Smooth muscle cell (in vitro differentiated cells): ENCODE data around the gene MACROH2A1. TPM values are rescaled to one million over a fixed set of nuclear protein-coding genes. Genes with fewer than 3 reads are reported as not detected.

Experiments
- DNase-seq: peaks from one replicate; lab custom pipeline; 2025; ENCODE audit not compliant: unreplicated experiment; lab: John Stamatoyannopoulos, UW
- H2AFZ ChIP-seq: fragments of 200-600 bp; sonication (generic); 2 replicates; pipeline ENCODE4 v1.6.0; 2016; ENCODE audit warnings: antibody characterized with exemption, low read depth, mild to moderate bottlenecking
- H3F3A ChIP-seq: fragments of 200-600 bp; sonication (generic); 2 replicates; pipeline ENCODE4 v1.6.0; 2017; ENCODE audit warnings: antibody characterized with exemption, low read depth
- H3K27ac ChIP-seq: fragments of 200-600 bp; sonication (generic); 2 replicates; pipeline ENCODE4 v1.5.1; 2016; ENCODE audit warnings: low read depth, mild to moderate bottlenecking
- H3K27me3 ChIP-seq: fragments of 200-600 bp; sonication (generic); 2 replicates; pipeline ENCODE4 v1.6.1; 2016; ENCODE audit warnings: low read depth, mild to moderate bottlenecking
- H3K36me3 ChIP-seq: fragments of 200-600 bp; sonication (generic); 2 replicates; pipeline ENCODE4 v1.5.1; 2016; ENCODE audit warnings: low read depth
- H3K4me1 ChIP-seq: fragments of 200-600 bp; sonication (generic); 2 replicates; pipeline ENCODE4 v1.5.1; 2016; ENCODE audit warnings: low read depth
- H3K4me2 ChIP-seq: fragments of 200-600 bp; sonication (generic); 2 replicates; pipeline ENCODE4 v1.6.0; 2016; ENCODE audit warnings: mild to moderate bottlenecking
- H3K4me3 ChIP-seq: fragments of 200-600 bp; sonication (generic); 2 replicates; pipeline ENCODE4 v1.5.1; 2016; ENCODE audit warnings: mild to moderate bottlenecking
- H3K79me2 ChIP-seq: fragments of 200-600 bp; sonication (generic); 2 replicates; pipeline ENCODE4 v1.6.0; 2016; ENCODE audit warnings: low read depth, mild to moderate bottlenecking
- H3K9ac ChIP-seq: fragments of 200-600 bp; sonication (generic); 2 replicates; pipeline ENCODE4 v1.6.0; 2016; ENCODE audit warnings: low read depth
- H3K9me3 ChIP-seq: fragments of 200-600 bp; sonication (generic); replicated peaks from 2 replicates; pipeline ENCODE4 v1.5.1; 2016; ENCODE audit warnings: low read depth
- H4K20me1 ChIP-seq: fragments of 200-600 bp; sonication (generic); 2 replicates; pipeline ENCODE4 v1.6.0; 2016; ENCODE audit warnings: low read depth
- WGBS: methylation state at CpG from one replicate; pipeline ENCODE4 v1.1.7; 2016; ENCODE audit warnings: low lambda C conversion rate; 5-methylcytosine and 5-hydroxymethylcytosine counted together
- polyA plus RNA-seq: library from polyadenylated mRNA; unstranded; fragments of >200 nt; fragmentation: Nextera tagmentation; extraction: Ambion mirVana; gene quantifications from 2 replicates; pipeline ENCODE4 v1.2.1, GENCODE V29; 2016
- total RNA-seq: library from RNA; depleted of rRNA; stranded (reverse); fragments of >200 nt; gene quantifications from 2 replicates; pipeline ENCODE4 v1.2.3, GENCODE V29; 2014
- TF ChIP-seq, protein P1 (sequence below): fragments of 200-600 bp; sonication (generic); IDR thresholded peaks from 2 replicates; pipeline ENCODE4 v1.5.1; 2017; ENCODE audit warnings: borderline replicate concordance, mild to moderate bottlenecking, antibody characterized with exemption; ENCODE audit not compliant: insufficient read depth, poor library complexity, severe bottlenecking

MACROH2A1 gene
- total and polyA plus RNA-seq, 2 experiments from 2014 or later: 309 to 371 TPM

DNA sequence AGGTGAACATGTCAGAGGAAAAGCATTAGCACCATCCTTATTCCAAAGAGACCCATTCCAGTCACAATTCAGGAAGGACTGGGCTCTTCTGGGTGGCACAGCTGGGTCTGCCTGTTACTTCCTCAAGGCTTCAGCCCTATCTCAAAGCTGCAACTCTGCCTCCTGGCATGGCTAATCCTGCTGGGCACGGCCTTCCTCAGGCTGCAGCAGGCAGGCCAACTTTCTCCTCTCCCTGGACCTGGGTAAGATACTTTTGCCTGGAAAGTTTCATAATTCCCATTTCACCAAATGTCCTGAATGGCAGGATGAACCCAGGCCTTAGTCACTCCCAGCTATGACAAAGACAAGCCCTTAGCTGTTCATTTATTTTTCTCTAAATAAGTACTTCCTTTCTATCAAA, 50.1 kb downstream of the MACROH2A1 start:
- Histone ChIP-seq H2AFZ (no peak overlapping the region), H3K4me2 (no peak overlapping the region), H3K27ac (peak overlapping the region; percentile 6), H3K36me3 (no peaks in the 10 kb centered on the region), H4K20me1 (peaks cover 56% of the 10 kb centered on the region), H3K9me3 (no peaks in the 10 kb centered on the region), H3K27me3 (no peaks in the 10 kb centered on the region), H3K4me1 (no peaks in the 10 kb centered on the region), H3K79me2 (peaks cover 42% of the 10 kb centered on the region), H3K4me3 (no peak overlapping the region), H3K9ac (no peak overlapping the region), H3F3A (peaks cover 27% of the 10 kb centered on the region)
- no peak for DNase-seq
- TF ChIP-seq, protein P1, sequence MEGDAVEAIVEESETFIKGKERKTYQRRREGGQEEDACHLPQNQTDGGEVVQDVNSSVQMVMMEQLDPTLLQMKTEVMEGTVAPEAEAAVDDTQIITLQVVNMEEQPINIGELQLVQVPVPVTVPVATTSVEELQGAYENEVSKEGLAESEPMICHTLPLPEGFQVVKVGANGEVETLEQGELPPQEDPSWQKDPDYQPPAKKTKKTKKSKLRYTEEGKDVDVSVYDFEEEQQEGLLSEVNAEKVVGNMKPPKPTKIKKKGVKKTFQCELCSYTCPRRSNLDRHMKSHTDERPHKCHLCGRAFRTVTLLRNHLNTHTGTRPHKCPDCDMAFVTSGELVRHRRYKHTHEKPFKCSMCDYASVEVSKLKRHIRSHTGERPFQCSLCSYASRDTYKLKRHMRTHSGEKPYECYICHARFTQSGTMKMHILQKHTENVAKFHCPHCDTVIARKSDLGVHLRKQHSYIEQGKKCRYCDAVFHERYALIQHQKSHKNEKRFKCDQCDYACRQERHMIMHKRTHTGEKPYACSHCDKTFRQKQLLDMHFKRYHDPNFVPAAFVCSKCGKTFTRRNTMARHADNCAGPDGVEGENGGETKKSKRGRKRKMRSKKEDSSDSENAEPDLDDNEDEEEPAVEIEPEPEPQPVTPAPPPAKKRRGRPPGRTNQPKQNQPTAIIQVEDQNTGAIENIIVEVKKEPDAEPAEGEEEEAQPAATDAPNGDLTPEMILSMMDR: no peak
- 100% methylated on average over 1 of the region's 1 CpG for WGBS

DNA sequence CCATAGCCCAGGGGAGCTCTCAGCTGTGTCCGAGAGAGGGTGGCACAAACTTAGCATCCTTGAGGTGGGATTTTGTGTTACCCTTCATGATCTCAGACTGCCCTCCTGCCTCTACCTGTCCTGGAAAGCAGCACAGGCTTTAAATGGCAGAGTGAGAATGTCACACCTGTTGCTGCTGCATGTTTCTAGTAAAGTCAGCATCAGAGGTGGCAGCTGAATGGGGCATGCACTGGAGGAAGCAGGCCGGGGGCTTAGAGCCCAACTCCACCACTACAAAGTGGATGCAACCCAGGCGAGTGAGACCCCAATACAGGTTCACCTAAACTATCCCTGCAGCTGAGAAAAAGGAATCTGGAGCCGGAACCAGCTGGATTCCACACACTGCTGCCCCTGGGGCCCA, 51.6 kb downstream of the MACROH2A1 start:
- 95% methylated on average over 4 of the region's 4 CpGs for WGBS
- H3K9ac ChIP-seq: no peak overlapping the region
- H3K4me1 ChIP-seq: no peaks in the 10 kb centered on the region
- H3K27ac ChIP-seq: no peak overlapping the region
- TF ChIP-seq, protein P1: no peak
- H3K4me2 ChIP-seq: no peak overlapping the region
- H3K9me3 ChIP-seq: no peaks in the 10 kb centered on the region
- H3K79me2 ChIP-seq: peaks cover 29% of the 10 kb centered on the region
- no peak overlapping the region for H3K4me3 ChIP-seq
- H2AFZ ChIP-seq: no peak overlapping the region
- H3K27me3 ChIP-seq: no peaks in the 10 kb centered on the region
- H3K36me3 ChIP-seq: no peaks in the 10 kb centered on the region
- peaks cover 23% of the 10 kb centered on the region for H3F3A ChIP-seq
- peaks cover 40% of the 10 kb centered on the region for H4K20me1 ChIP-seq
- no peak for DNase-seq

- H3K9ac ChIP-seq: no peak overlapping the region
- DNase-seq: no peak
- no peaks in the 10 kb centered on the region for H3K27me3 ChIP-seq
- TF ChIP-seq, protein P1: no peak
- 97% methylated on average over 5 of the region's 5 CpGs for WGBS
- H3K27ac ChIP-seq: peak overlapping the region; percentile 79
- H3K4me3 ChIP-seq: no peak overlapping the region
- peaks cover 28% of the 10 kb centered on the region for H3K79me2 ChIP-seq
- peaks cover 22% of the 10 kb centered on the region for H3F3A ChIP-seq
- H3K4me2 ChIP-seq: no peak overlapping the region
- no peaks in the 10 kb centered on the region for H3K36me3 ChIP-seq
- no peak overlapping the region for H2AFZ ChIP-seq
- H3K9me3 ChIP-seq: no peaks in the 10 kb centered on the region
- H3K4me1 ChIP-seq: no peaks in the 10 kb centered on the region
- H4K20me1 ChIP-seq: peaks cover 41% of the 10 kb centered on the region
These were observed 52.9 kb downstream of the MACROH2A1 start for GRCh38 chr5:135345956-135346731.

- peak overlapping the region; percentile 40 for H3K9ac ChIP-seq
- no peak overlapping the region for H3K4me3 ChIP-seq
- peaks cover 23% of the 10 kb centered on the region for H3K79me2 ChIP-seq
- H3K4me2 ChIP-seq: no peak overlapping the region
- TF ChIP-seq, protein P1: no peak
- no peak overlapping the region for H2AFZ ChIP-seq
- H3K4me1 ChIP-seq: no peaks in the 10 kb centered on the region
- H3K9me3 ChIP-seq: no peaks in the 10 kb centered on the region
- H3K36me3 ChIP-seq: no peaks in the 10 kb centered on the region
- H3F3A ChIP-seq: peaks cover 24% of the 10 kb centered on the region
- peaks cover 36% of the 10 kb centered on the region for H4K20me1 ChIP-seq
- whole genome bisulfite sequencing: 65% methylated on average over 3 of the region's 3 CpGs
- DNase-seq: no peak
- no peaks in the 10 kb centered on the region for H3K27me3 ChIP-seq
- H3K27ac ChIP-seq: peak overlapping the region; percentile 79
These were observed 54.7 kb downstream of the MACROH2A1 start for GRCh38 chr5:135344349-135344748.
